Neural cell (in vitro differentiated cells): ENCODE measurements around the gene GPRC5B.

Experiments
- EZH2 ChIP-seq: fragments of 200-600, 300-800 bp; shearing (Covaris generic), sonication (generic); IDR thresholded peaks from 2 replicates; pipeline ENCODE4 v1.6.1; 2014; ENCODE audit warnings: antibody characterized with exemption, low read length, borderline replicate concordance, mild to moderate bottlenecking; ENCODE audit not compliant: insufficient read depth, poor library complexity, severe bottlenecking
- MXI1 ChIP-seq: fragments of 450-650 bp; conservative IDR thresholded peaks from 2 replicates; pipeline ENCODE4 v1.6.1; 2014; ENCODE audit warnings: antibody characterized with exemption, mild to moderate bottlenecking; ENCODE audit not compliant: poor library complexity, severe bottlenecking
- POLR2AphosphoS5 ChIP-seq: IDR thresholded peaks from 2 replicates; pipeline ENCODE4 v1.6.1; 2012
- RAD21 ChIP-seq: fragments of 450-650 bp; conservative IDR thresholded peaks from 2 replicates; pipeline ENCODE4 v1.6.1; 2014; ENCODE audit warnings: antibody characterized with exemption, mild to moderate bottlenecking, moderate library complexity
- TAF1 ChIP-seq: IDR thresholded peaks from 2 replicates; pipeline ENCODE4 v1.6.1; 2012; ENCODE audit warnings: low read depth
- TF ChIP-seq, protein P1 (sequence below): fragments of 450-650 bp; IDR thresholded peaks from 2 replicates; pipeline ENCODE4 v1.5.1; 2014; ENCODE audit warnings: antibody characterized with exemption, mild to moderate bottlenecking, moderate library complexity; ENCODE audit not compliant: poor library complexity, severe bottlenecking

DNA sequence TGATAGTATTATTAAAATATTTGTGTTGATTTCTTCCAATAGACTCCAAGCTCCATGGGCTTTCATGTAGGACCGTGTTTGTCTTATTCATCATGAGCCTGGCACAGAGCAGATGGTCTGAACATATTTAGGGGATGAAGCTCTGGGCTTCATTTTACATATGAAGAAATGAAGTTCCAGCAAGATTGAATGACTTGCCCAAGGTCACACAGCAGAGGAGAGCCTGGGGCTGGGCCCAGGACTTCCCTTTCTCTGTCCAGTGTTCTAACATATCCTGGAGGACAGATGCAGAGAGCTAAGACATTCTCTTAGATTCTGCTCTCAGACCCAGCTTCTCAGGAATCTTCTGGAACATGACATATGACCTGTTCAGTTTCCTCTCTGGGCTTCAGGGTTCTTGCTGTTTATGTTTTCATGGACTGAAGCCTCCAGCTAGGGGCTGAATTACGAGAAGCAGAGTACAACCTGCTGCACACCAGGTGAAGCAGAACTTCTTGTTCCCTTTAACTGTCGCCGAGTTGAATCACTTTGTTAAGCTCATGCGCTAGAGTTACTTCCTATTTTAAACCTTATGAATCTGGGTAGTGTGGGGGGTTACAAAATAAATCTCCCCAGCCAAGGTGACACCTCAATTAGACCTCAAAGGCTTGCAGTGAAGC lies 53.6 kb downstream of the GPRC5B start:
- TF ChIP-seq POLR2AphosphoS5 (no peak), RAD21 (no peak), MXI1 (no peak), EZH2 (no peak), TAF1 (no peak)
- TF ChIP-seq, protein P1, sequence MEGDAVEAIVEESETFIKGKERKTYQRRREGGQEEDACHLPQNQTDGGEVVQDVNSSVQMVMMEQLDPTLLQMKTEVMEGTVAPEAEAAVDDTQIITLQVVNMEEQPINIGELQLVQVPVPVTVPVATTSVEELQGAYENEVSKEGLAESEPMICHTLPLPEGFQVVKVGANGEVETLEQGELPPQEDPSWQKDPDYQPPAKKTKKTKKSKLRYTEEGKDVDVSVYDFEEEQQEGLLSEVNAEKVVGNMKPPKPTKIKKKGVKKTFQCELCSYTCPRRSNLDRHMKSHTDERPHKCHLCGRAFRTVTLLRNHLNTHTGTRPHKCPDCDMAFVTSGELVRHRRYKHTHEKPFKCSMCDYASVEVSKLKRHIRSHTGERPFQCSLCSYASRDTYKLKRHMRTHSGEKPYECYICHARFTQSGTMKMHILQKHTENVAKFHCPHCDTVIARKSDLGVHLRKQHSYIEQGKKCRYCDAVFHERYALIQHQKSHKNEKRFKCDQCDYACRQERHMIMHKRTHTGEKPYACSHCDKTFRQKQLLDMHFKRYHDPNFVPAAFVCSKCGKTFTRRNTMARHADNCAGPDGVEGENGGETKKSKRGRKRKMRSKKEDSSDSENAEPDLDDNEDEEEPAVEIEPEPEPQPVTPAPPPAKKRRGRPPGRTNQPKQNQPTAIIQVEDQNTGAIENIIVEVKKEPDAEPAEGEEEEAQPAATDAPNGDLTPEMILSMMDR = no peak
